A673 (cell line): Measurements from ENCODE around the gene IPO13. TPM values are rescaled to one million over a fixed set of nuclear protein-coding genes. Genes with fewer than 3 reads are reported as not detected.
A peak's percentile ranks its signal among the peaks of the same experiment; 100 is the strongest.

Source experiments
- BruUV-seq: library from RNA; stranded (reverse); fragments of 400-500 nt; replicated peaks from 2 replicates; lab custom pipeline; 2021; lab: Mats Ljungman, UMichigan
- CTCF ChIA-PET: fragments of 300-600 bp; sonication (Branson Sonifier 250); formaldehyde crosslinking; loops from one replicate; lab custom pipeline; 2022; ENCODE audit warnings: antibody characterized with exemption; lab: Charles Lee
- POLR2A ChIA-PET: fragments of 300-600 bp; sonication (Branson Sonifier 250); formaldehyde crosslinking; loops from one replicate; lab custom pipeline; 2022; ENCODE audit warnings: antibody characterized with exemption; ENCODE audit not compliant: low non-redundant PET; lab: Charles Lee
- DNase-seq: peaks from one replicate; pipeline ENCODE4 v3.0.0-alpha.2; 2015; ENCODE audit warnings: low spot score
- H3K27ac ChIP-seq: fragments of 200-600 bp; sonication (generic); 2 replicates; pipeline ENCODE4 v1.5.1; 2016; ENCODE audit warnings: mixed run types, low read depth, mild to moderate bottlenecking, mixed read lengths, antibody characterized with exemption, low read length; ENCODE audit not compliant: poor library complexity, severe bottlenecking
- H3K27me3 ChIP-seq: fragments of 200-600 bp; sonication (generic); replicated peaks from 2 replicates; pipeline ENCODE4 v1.6.1; 2017; ENCODE audit warnings: mixed run types, low read depth, mild to moderate bottlenecking, mixed read lengths, antibody characterized with exemption, low read length; ENCODE audit not compliant: insufficient read depth, poor library complexity
- H3K36me3 ChIP-seq: fragments of 200-600 bp; sonication (generic); 2 replicates; pipeline ENCODE4 v1.6.1; 2016; ENCODE audit warnings: mixed run types, mild to moderate bottlenecking, mixed read lengths, antibody characterized with exemption, low read length; ENCODE audit not compliant: insufficient read depth, poor library complexity, severe bottlenecking
- H3K4me1 ChIP-seq: fragments of 200-600 bp; sonication (generic); 2 replicates; pipeline ENCODE4 v1.6.1; 2017; ENCODE audit warnings: mixed run types, mild to moderate bottlenecking, mixed read lengths, antibody characterized with exemption, low read length; ENCODE audit not compliant: insufficient read depth, poor library complexity, severe bottlenecking
- H3K4me3 ChIP-seq: fragments of 200-600 bp; sonication (generic); 2 replicates; pipeline ENCODE4 v1.5.1; 2016; ENCODE audit warnings: low read depth, mixed run types, mild to moderate bottlenecking, mixed read lengths, low read length; ENCODE audit not compliant: poor library complexity, severe bottlenecking
- H3K9me3 ChIP-seq: fragments of 200-600 bp; sonication (generic); 2 replicates; pipeline ENCODE4 v1.6.1; 2016; ENCODE audit warnings: mixed run types, low read depth, mild to moderate bottlenecking, mixed read lengths, antibody characterized with exemption, low read length; ENCODE audit not compliant: poor library complexity, severe bottlenecking
- CTCF ChIP-seq: fragments of 300-800, 200-600 bp; sonication (generic); conservative IDR thresholded peaks from 2 replicates; pipeline ENCODE4 v1.5.1; 2017; ENCODE audit warnings: low read depth, mild to moderate bottlenecking, antibody characterized with exemption, low read length, moderate library complexity, mixed read lengths
- EZH2 ChIP-seq: fragments of 200-600 bp; sonication (generic); IDR thresholded peaks from 2 replicates; pipeline ENCODE4 v1.6.1; 2017; ENCODE audit warnings: borderline replicate concordance, low read depth, mild to moderate bottlenecking, mixed read lengths, antibody characterized with exemption, low read length; ENCODE audit not compliant: poor library complexity, severe bottlenecking
- intact Hi-C: fragments of 100-400 bp; cut with micrococcal nuclease; formaldehyde crosslinking; loops from one replicate; pipeline ENCODE4 v1.10.0; 2022; ENCODE audit not compliant: unreplicated experiment
- total RNA-seq: library from RNA; stranded (reverse); gene quantifications from 2 replicates; pipeline ENCODE4 v1.2.3, GENCODE V29; 2021

The IPO13 gene
- total RNA-seq, 1 experiment from 2014 or later = 53.4 TPM

- Histone ChIP-seq H3K4me1 (peaks cover 32% of the 10 kb centered on the region), H3K27ac (peak overlapping the region; percentile 17), H3K27me3 (no peaks in the 10 kb centered on the region), H3K4me3 (peak overlapping the region; percentile 53), H3K9me3 (no peaks in the 10 kb centered on the region), H3K36me3 (peaks cover 11% of the 10 kb centered on the region)
- ChIA-PET CTCF (interaction anchor here (1.4 to 7.0 kb wide), 5 partner anchors 14 to 709 kb away, joined by 4 to 238 read pairs (median 6); no protein-coding TSS in a partner anchor), POLR2A (no interaction called here)
- TF ChIP-seq CTCF = no peak
- TF ChIP-seq EZH2 = no peak
- no peak for DNase-seq
- intact Hi-C loops = loop anchor here (2.0 kb wide), 2 partner anchors 75 to 407 kb away; no protein-coding TSS in a partner anchor
- no TSS peak for BruUV-seq
Measured at GRCh38 chr1:43935711-43936427, 10.9 kb upstream of the IPO13 start.

GRCh38 chr1:43936431-43937151 is 10.2 kb upstream of the IPO13 start:
- intact Hi-C loops = no loop called here
- H3K27ac ChIP-seq = peak overlapping the region; percentile 34
- peaks cover 11% of the 10 kb centered on the region for H3K36me3 ChIP-seq
- H3K4me3 ChIP-seq = peak overlapping the region; percentile 27
- ChIA-PET CTCF (interaction anchor here (7.0 kb wide), 1 partner anchor 172 kb away, joined by 238 read pairs; no protein-coding TSS in a partner anchor), POLR2A (no interaction called here)
- H3K9me3 ChIP-seq = no peaks in the 10 kb centered on the region
- TF ChIP-seq EZH2 = no peak
- TF ChIP-seq CTCF = no peak
- peaks cover 32% of the 10 kb centered on the region for H3K4me1 ChIP-seq
- DNase-seq = no peak
- no TSS peak for BruUV-seq
- H3K27me3 ChIP-seq = no peaks in the 10 kb centered on the region

- CTCF ChIA-PET = interaction anchor here (7.0 kb wide), 1 partner anchor 173 kb away, joined by 238 read pairs; no protein-coding TSS in a partner anchor
- intact Hi-C loops = no loop called here
- POLR2A ChIA-PET = no interaction called here
- TF ChIP-seq CTCF = no peak
- TF ChIP-seq EZH2 = no peak
- H3K36me3 ChIP-seq = peaks cover 11% of the 10 kb centered on the region
- DNase-seq = no peak
- no peaks in the 10 kb centered on the region for H3K27me3 ChIP-seq
- H3K4me3 ChIP-seq = no peak overlapping the region
- BruUV-seq = no TSS peak
- no peaks in the 10 kb centered on the region for H3K9me3 ChIP-seq
- no peak overlapping the region for H3K27ac ChIP-seq
- peaks cover 32% of the 10 kb centered on the region for H3K4me1 ChIP-seq
Measured at GRCh38 chr1:43937179-43937865, 9.4 kb upstream of the IPO13 start.
